DOHH2 (cell line): Measurements from ENCODE around the gene IFNL2.

Experiments used
- H3F3A ChIP-seq: fragments of 200-600 bp; sonication (generic), shearing (Covaris generic); 2 replicates; pipeline ENCODE4 v1.6.0; 2016; ENCODE audit warnings: antibody characterized with exemption, mild to moderate bottlenecking; ENCODE audit not compliant: control insufficient read depth, insufficient read depth
- H3K27ac ChIP-seq: fragments of 200-600 bp; sonication (generic); 2 replicates; pipeline ENCODE4 v1.5.1; 2014; ENCODE audit warnings: low read depth, mild to moderate bottlenecking, low read length, moderate library complexity
- H3K27me3 ChIP-seq: fragments of 200-600 bp; sonication (generic); 2 replicates; pipeline ENCODE4 v1.6.1; 2014; ENCODE audit warnings: mild to moderate bottlenecking, low read length, mixed read lengths; ENCODE audit not compliant: control insufficient read depth
- H3K36me3 ChIP-seq: fragments of 200-600 bp; sonication (generic); 2 replicates; pipeline ENCODE4 v1.6.1; 2014; ENCODE audit warnings: mild to moderate bottlenecking, low read length, moderate library complexity, mixed read lengths; ENCODE audit not compliant: control insufficient read depth
- H3K4me1 ChIP-seq: fragments of 200-600 bp; sonication (generic); 2 replicates; pipeline ENCODE4 v1.6.1; 2014; ENCODE audit warnings: mild to moderate bottlenecking, low read length, mixed read lengths; ENCODE audit not compliant: control insufficient read depth
- H3K4me2 ChIP-seq: fragments of 200-600 bp; sonication (generic); 2 replicates; pipeline ENCODE4 v1.6.0; 2014; ENCODE audit warnings: mild to moderate bottlenecking, low read length, moderate library complexity
- H3K4me3 ChIP-seq: fragments of 200-600 bp; sonication (generic); 2 replicates; pipeline ENCODE4 v1.5.1; 2014; ENCODE audit warnings: mild to moderate bottlenecking, low read length, mixed read lengths
- H3K79me2 ChIP-seq: fragments of 200-600 bp; sonication (generic); 2 replicates; pipeline ENCODE4 v1.6.1; 2014; ENCODE audit warnings: mild to moderate bottlenecking, low read length, mixed read lengths; ENCODE audit not compliant: control insufficient read depth
- H3K9me2 ChIP-seq: fragments of 200-600 bp; sonication (generic); replicated peaks from 2 replicates; pipeline ENCODE4 v1.6.1; 2014; ENCODE audit warnings: mild to moderate bottlenecking, low read length, mixed read lengths; ENCODE audit not compliant: control insufficient read depth
- H3K9me3 ChIP-seq: fragments of 200-600 bp; sonication (generic); 2 replicates; pipeline ENCODE4 v1.6.1; 2014; ENCODE audit warnings: antibody characterized with exemption, low read length, mixed read lengths; ENCODE audit not compliant: control insufficient read depth, insufficient read depth
- H4K20me1 ChIP-seq: fragments of 200-600 bp; sonication (generic); 2 replicates; pipeline ENCODE4 v1.6.0; 2014; ENCODE audit warnings: low read depth, mild to moderate bottlenecking, antibody characterized with exemption, low read length, moderate library complexity; ENCODE audit not compliant: control insufficient read depth, insufficient read depth
- CTCF ChIP-seq: fragments of 200-600 bp; sonication (generic); IDR thresholded peaks from one replicate; pipeline ENCODE4 v1.5.1; 2014; ENCODE audit warnings: antibody characterized with exemption, mild to moderate bottlenecking, low read depth, low read length; ENCODE audit not compliant: poor library complexity, severe bottlenecking
- EZH2phosphoT487 ChIP-seq: fragments of 200-600 bp; sonication (generic); IDR thresholded peaks from 2 replicates; pipeline ENCODE4 v1.6.1; 2017; ENCODE audit warnings: borderline replicate concordance, mild to moderate bottlenecking, antibody characterized with exemption, low read length, moderate library complexity, mixed read lengths

Gene IFNL2

GRCh38 chr19:39293394-39293793, 25.2 kb downstream of the IFNL2 start:
- Histone ChIP-seq H3K27ac (no peak overlapping the region), H3K4me1 (no peaks in the 10 kb centered on the region), H3K9me2 (no peaks in the 10 kb centered on the region), H3K4me3 (no peak overlapping the region), H3F3A (no peaks in the 10 kb centered on the region), H4K20me1 (no peaks in the 10 kb centered on the region), H3K9me3 (no peaks in the 10 kb centered on the region), H3K27me3 (peaks cover 8% of the 10 kb centered on the region), H3K79me2 (no peaks in the 10 kb centered on the region), H3K36me3 (no peaks in the 10 kb centered on the region), H3K4me2 (no peak overlapping the region)
- TF ChIP-seq CTCF (no peak), EZH2phosphoT487 (no peak)

- H4K20me1 ChIP-seq = no peaks in the 10 kb centered on the region
- TF ChIP-seq CTCF (no peak), EZH2phosphoT487 (no peak)
- H3K9me2 ChIP-seq = no peaks in the 10 kb centered on the region
- no peak within 1 kb of the TSS for H3K4me2 ChIP-seq
- H3K27me3 ChIP-seq = peaks cover 5% of the 10 kb centered on the region; the same call in 1 of the 2 replicates
- no peak within 1 kb of the TSS for H3K27ac ChIP-seq
- no peaks in the 10 kb centered on the region for H3K36me3 ChIP-seq
- no peak within 1 kb of the TSS for H3K4me3 ChIP-seq
- no peaks in the 10 kb centered on the region for H3K9me3 ChIP-seq
- no peaks in the 10 kb centered on the region for H3K79me2 ChIP-seq
- H3K4me1 ChIP-seq = no peaks in the 10 kb centered on the region
- H3F3A ChIP-seq = no peaks in the 10 kb centered on the region
Measured at GRCh38 chr19:39296055-39296645, 28.0 kb downstream of the IFNL2 start, which contains the start of gene IFNL1. Gene IFNL1 (plus strand): TSS chr19:39296407. CDS start chr19:39296422, 15 bp downstream.

GRCh38 chr19:39296906-39297305, 28.7 kb downstream of the IFNL2 start:
- H3K9me3 ChIP-seq = no peaks in the 10 kb centered on the region
- no peak overlapping the region for H3K27ac ChIP-seq
- H4K20me1 ChIP-seq = no peaks in the 10 kb centered on the region
- H3K4me2 ChIP-seq = no peak overlapping the region
- no peak overlapping the region for H3K4me3 ChIP-seq
- TF ChIP-seq CTCF (no peak), EZH2phosphoT487 (no peak)
- H3K36me3 ChIP-seq = no peaks in the 10 kb centered on the region
- no peaks in the 10 kb centered on the region for H3K9me2 ChIP-seq
- no peaks in the 10 kb centered on the region for H3K79me2 ChIP-seq
- 0 out of 2 replicates have a peak, but pooled peaks cover 3% of the 10 kb centered on the region for H3K27me3 ChIP-seq
- no peaks in the 10 kb centered on the region for H3F3A ChIP-seq
- H3K4me1 ChIP-seq = no peaks in the 10 kb centered on the region
